PFSK-1 (cell line): Measurements from ENCODE around the gene ATF6B.

ENCODE experiments used
- POLR2AphosphoS5 ChIP-seq: IDR thresholded peaks from 2 replicates; pipeline ENCODE4 v1.6.1; 2012; ENCODE audit warnings: low read depth, mild to moderate bottlenecking, control low read depth, low read length, moderate library complexity
- SIN3A ChIP-seq: IDR thresholded peaks from 2 replicates; pipeline ENCODE4 v1.6.1; 2012; ENCODE audit warnings: mild to moderate bottlenecking, low read length, moderate library complexity, borderline replicate concordance; ENCODE audit not compliant: insufficient read depth
- TAF1 ChIP-seq: IDR thresholded peaks from 2 replicates; pipeline ENCODE4 v1.6.1; 2012; ENCODE audit warnings: low read length, control low read depth, borderline replicate concordance; ENCODE audit not compliant: insufficient read depth
- TF ChIP-seq, protein P1 (sequence below), 2 experiments: IDR thresholded peaks; 2 replicates each; pipeline versions ENCODE4 v1.6.1 to v1.8.0; 2011 to 2012; ENCODE audit warnings: low read depth in 2 of 2, low read length in 2 of 2, control low read depth in 1 of 2, inconsistent platforms in 1 of 2, mild to moderate bottlenecking in 1 of 2, moderate library complexity in 1 of 2; ENCODE audit not compliant: insufficient read depth in 1 of 2

DNA sequence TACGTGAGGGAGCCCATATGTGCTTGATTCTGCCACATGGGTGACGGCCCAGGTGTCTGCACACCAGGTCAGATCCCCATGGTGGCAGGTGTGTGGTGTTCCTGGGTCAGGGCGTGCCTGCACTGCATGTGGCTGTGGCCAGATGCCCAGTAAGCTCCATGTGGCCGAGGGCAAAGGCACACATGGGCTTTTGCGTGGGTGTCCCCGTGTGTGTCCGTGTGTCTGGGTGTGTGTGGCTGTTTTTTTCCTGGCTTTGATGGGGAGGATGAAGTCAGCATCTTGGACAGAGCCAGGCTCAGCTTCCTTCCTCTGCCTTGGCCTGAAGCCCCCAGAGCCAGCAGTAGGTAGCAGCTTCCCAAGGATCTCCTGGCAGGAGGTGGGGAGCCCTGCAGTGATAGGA, 17.4 kb downstream of the ATF6B start:
- TF ChIP-seq SIN3A (no peak), TAF1 (no peak), POLR2AphosphoS5 (no peak)
- TF ChIP-seq, protein P1, sequence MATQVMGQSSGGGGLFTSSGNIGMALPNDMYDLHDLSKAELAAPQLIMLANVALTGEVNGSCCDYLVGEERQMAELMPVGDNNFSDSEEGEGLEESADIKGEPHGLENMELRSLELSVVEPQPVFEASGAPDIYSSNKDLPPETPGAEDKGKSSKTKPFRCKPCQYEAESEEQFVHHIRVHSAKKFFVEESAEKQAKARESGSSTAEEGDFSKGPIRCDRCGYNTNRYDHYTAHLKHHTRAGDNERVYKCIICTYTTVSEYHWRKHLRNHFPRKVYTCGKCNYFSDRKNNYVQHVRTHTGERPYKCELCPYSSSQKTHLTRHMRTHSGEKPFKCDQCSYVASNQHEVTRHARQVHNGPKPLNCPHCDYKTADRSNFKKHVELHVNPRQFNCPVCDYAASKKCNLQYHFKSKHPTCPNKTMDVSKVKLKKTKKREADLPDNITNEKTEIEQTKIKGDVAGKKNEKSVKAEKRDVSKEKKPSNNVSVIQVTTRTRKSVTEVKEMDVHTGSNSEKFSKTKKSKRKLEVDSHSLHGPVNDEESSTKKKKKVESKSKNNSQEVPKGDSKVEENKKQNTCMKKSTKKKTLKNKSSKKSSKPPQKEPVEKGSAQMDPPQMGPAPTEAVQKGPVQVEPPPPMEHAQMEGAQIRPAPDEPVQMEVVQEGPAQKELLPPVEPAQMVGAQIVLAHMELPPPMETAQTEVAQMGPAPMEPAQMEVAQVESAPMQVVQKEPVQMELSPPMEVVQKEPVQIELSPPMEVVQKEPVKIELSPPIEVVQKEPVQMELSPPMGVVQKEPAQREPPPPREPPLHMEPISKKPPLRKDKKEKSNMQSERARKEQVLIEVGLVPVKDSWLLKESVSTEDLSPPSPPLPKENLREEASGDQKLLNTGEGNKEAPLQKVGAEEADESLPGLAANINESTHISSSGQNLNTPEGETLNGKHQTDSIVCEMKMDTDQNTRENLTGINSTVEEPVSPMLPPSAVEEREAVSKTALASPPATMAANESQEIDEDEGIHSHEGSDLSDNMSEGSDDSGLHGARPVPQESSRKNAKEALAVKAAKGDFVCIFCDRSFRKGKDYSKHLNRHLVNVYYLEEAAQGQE (IDR thresholded peaks at IDR 0.05; ENCODE audit: insufficient read depth in 1 of 2, low read depth in 2 of 2, low read length in 2 of 2) = 0 out of 4 replicates have a peak, but pooled peaks of 1 of the 2 experiments have one; percentile 6
